Body of pancreas (tissue), 4 donors: ENCODE results near the gene CTDSPL.

ENCODE experiments used
- CTCF ChIP-seq, 7 experiments: fragments of 450-650 bp in 4 of 7; fragments of 200-600 bp in 3 of 7; sonication (generic) in 3 of 7; IDR thresholded peaks; one replicate each; pipeline ENCODE4 v1.5.1; 2016 to 2019; ENCODE audit warnings: antibody characterized with exemption in 7 of 7
- POLR2A ChIP-seq, 3 donors: fragments of 450-650 bp; IDR thresholded peaks; one replicate each; pipeline ENCODE4 v1.6.1; 2016; ENCODE audit warnings: antibody characterized with exemption in 3 of 3, mild to moderate bottlenecking in 2 of 3

GRCh38 chr3:37853691-37854413 lies 7.8 kb upstream of the CTDSPL start:
- TF ChIP-seq CTCF (IDR thresholded peaks at IDR 0.05), result no peak
- TF ChIP-seq POLR2A (IDR thresholded peaks at IDR 0.05), result no peak
